ENCODE data around the gene QRICH1. TPM values are rescaled to one million over a fixed set of nuclear protein-coding genes. Genes with fewer than 3 reads are reported as not detected.
"Not testable (repeated sequence)": the region's sequence is repeated elsewhere in the genome, so short reads cannot be mapped to it uniquely, and the experiment has no call there.

The QRICH1 gene
- total RNA-seq, 1 donor from 2014 or later = 52.0 TPM

DNA sequence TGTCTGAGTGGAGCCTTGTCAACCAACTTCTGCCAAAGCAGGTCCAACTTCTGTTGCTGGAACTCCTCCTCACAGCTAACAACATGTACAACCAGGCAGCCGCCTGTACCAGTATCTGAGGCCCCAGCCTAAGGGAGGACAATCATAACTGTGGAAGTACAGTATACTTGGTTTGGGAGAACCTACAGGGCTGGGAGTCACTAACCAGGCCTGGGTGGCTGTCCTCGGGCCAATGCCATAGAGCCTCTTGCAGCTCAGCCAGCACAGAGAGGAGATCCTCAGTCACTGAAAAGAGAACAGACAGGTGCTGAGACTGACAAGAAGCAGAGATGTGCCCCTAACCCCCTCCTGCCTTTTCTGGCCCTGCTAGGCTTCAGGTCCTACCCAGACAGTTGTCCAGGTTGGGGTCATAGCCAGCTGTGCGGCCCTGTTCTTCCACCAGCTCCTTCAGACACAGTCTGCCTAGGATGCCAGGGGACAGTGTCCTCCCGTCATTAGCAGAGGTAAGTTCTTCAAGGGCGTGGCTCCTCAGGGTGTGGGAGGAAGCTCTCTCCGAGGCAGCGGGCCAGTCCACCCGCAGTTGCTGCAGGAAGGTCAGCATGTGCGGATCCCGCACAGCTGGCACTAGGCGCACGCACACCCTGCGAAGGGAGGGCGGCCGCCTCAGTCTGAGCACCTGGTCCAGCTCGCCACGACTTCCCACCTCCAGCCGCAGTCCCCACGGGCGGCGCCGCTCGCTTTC is 76.5 kb downstream of the QRICH1 start:
- DNase-seq (ENCODE audit: low read depth in 2 of 2) = no peak

DNA sequence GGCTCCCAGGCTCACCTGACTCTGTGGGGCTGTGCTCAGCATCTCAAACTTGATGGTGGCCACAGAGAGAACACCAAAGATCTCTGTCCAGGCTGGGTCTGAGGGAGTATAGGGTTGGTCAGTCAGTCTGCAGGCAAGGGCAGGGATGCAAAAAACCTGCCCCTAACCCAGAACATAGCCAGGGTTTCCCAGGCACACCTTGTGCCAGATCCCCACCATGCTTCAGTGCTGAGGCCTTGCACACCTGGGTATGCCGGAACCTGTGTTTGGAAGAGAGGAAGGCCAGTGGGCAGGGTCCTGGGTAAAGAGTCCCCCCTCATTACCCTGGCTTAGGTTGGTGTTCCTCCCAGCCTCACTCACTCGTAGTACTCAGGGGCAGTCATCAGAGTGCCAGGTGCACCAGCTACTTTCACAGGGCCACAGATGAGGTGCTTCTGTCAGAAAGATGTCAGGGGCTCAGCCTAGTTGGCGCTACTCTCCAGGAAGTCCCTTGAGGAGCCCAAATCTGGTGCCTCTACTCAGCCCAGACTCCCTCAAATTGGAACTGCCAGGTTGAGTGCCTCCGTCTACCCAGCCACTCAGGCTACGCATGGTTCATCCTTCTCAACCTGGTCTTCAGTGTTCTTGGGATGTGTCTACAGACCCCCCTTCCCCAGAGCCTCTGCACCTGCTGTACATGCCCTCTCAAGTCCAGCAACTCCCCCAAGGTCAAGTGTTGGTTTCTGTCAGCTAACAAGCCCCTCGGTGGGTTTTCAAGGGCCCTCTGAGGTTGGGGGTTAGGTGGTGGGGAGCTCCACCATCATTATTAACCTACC is 77.2 kb downstream of the QRICH1 start:
- DNase-seq (ENCODE audit: low read depth in 2 of 2) = no peak

GRCh38 chr3:49015765-49016164 is 78.1 kb downstream of the QRICH1 start:
- no peak for DNase-seq (ENCODE audit: low read depth in 2 of 2)

DNA sequence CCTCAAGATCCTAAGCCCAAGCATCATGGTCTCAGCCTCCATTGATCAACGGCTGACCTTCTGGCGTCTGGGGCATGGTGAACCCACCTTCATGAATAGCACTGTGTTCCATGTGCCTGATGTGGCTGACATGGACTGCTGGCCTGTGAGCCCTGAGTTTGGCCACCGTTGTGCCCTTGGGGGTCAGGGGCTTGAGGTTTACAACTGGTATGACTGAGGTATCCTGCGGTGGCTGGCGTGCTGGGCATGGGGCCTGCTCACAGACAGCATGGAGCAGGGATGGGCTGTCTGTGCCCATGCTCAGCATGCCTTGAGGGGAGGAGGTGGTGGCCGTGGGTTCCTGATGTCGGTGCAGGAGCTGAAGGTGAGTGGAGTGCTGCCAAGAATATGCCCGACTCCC is 78.8 kb downstream of the QRICH1 start:
- no peak for DNase-seq (ENCODE audit: low read depth in 2 of 2)

DNA sequence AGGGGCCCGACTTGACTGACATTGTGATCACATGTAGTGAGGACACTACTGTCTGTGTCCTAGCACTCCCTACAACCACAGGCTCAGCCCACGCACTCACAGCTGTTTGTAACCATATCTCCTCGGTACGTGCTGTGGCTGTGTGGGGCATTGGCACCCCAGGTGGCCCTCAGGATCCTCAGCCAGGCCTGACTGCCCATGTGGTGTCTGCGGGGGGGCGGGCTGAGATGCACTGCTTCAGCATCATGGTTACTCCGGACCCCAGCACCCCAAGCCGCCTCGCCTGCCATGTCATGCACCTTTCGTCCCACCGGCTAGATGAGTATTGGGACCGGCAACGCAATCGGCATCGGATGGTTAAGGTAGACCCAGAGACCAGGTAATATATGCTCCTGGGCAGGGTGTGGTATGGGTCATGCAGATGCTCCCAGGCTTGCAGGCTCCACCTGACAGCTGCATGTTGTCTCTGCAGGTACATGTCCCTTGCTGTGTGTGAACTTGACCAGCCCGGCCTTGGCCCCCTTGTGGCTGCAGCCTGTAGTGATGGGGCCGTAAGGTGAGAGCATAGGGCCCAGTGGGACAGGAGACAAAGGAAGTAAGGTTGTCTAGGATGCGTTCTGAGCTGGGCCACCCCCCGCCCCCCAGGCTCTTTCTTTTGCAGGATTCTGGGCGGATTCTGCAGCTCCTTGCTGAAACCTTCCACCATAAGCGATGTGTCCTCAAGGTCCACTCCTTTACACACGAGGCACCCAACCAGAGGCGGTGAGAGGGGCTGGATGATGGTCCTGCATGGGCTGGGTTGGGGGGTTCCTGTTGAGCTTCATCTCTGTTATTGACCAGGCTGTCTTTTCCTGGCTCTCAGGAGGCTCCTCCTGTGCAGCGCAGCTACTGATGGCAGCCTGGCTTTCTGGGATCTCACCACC is 79.9 kb downstream of the QRICH1 start:
- DNase-seq (ENCODE audit: low read depth in 2 of 2) = peak in 1 of 2 donors; percentile 50

DNA sequence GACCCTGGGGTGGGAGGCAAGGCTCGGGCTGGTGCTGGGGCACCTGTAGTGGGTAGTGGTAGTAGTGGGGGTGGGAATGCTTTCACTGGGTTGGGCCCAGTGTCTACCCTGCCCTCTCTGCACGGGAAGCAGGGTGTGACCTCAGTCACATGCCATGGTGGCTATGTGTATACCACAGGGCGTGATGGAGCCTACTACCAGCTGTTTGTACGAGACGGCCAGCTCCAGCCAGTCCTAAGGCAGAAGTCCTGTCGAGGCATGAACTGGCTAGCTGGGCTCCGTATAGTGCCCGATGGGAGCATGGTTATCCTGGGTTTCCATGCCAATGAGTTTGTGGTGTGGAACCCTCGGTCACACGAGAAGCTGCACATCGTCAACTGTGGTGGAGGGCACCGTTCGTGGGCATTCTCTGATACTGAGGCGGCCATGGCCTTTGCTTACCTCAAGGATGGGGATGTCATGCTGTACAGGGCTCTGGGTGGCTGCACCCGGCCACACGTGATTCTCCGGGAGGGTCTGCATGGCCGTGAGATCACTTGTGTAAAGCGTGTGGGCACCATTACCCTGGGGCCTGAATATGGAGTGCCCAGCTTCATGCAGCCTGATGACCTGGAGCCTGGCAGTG is 80.6 kb downstream of the QRICH1 start:
- no peak for DNase-seq (ENCODE audit: low read depth in 2 of 2)

DNA sequence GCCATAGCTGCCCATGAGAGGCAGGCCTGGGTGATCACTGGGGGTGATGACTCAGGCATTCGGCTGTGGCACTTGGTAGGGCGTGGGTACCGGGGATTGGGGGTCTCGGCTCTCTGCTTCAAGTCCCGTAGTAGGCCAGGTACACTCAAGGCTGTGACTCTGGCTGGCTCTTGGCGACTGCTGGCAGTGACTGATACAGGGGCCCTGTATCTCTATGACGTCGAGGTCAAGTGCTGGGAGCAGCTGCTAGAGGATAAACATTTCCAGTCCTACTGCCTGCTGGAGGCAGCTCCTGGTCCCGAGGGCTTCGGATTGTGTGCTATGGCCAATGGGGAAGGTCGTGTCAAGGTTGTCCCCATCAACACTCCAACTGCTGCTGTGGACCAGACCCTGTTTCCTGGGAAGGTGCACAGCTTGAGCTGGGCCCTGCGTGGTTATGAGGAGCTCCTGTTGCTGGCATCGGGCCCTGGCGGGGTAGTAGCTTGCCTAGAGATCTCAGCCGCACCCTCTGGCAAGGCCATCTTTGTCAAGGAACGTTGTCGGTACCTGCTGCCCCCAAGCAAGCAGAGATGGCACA is 81.3 kb downstream of the QRICH1 start:
- no peak for DNase-seq (ENCODE audit: low read depth in 2 of 2)

DNA sequence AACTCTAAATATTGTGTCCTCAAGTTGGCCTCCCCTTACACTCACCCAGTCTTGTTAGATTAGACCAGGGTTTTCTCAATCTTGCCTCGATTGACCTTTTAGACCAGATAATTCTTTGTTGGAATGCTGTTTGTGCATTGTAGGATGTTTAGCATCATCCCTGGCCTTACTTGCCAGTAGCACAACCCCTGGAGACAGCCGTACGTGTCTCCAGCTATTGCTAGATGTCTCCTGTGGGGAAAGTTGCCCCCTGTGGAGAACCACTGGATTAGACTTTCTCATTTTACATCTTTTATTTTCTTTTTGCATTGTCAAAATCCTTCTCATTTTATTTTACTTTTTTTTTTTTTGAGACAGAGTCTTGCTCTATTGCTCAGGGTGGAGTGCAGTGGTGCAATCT is 84.5 kb downstream of the QRICH1 start:
- DNase-seq (ENCODE audit: low read depth in 2 of 2) = no peak

DNA sequence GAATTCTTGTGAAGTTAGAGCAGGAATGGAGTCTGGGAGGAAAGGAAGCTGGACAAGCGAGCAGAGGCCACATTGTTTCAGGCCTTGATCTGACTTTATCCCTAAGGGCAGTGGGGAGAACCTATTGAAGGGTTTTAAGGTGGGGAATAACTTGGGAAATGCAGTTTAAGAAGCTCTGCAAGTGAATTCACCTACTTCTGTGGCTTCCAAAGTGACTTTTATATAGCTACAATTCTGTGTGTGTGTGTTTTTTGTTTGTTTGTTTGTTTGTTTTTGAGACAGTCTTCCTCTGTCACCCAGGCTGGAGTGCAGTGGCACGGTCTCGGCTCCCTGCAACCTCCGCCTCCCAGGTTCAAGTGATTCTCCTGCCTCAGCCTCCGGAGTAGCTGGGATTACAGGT is 85.2 kb downstream of the QRICH1 start:
- DNase-seq (ENCODE audit: low read depth in 2 of 2) = not testable (repeated sequence)

- peak in 1 of 2 donors; percentile 78 for DNase-seq (ENCODE audit: low read depth in 2 of 2)
Observed at GRCh38 chr3:49007771-49008528, 85.9 kb downstream of the QRICH1 start.

GRCh38 chr3:49007068-49007770 is 86.7 kb downstream of the QRICH1 start, which contains the start of gene WDR6:
Gene WDR6, plus strand, starts transcription at chr3:49007391. Its CDS starts 41 bp downstream, at chr3:49007432.
- DNase-seq (ENCODE audit: low read depth in 2 of 2) = peak; percentile 95 to 99

- DNase-seq (ENCODE audit: low read depth in 2 of 2) = peak in 1 of 2 donors; percentile 68
Observed at GRCh38 chr3:49006408-49007067, 87.3 kb downstream of the QRICH1 start.

- no peak for DNase-seq (ENCODE audit: low read depth in 2 of 2)
Observed at GRCh38 chr3:49005998-49006397, 87.9 kb downstream of the QRICH1 start.

DNA sequence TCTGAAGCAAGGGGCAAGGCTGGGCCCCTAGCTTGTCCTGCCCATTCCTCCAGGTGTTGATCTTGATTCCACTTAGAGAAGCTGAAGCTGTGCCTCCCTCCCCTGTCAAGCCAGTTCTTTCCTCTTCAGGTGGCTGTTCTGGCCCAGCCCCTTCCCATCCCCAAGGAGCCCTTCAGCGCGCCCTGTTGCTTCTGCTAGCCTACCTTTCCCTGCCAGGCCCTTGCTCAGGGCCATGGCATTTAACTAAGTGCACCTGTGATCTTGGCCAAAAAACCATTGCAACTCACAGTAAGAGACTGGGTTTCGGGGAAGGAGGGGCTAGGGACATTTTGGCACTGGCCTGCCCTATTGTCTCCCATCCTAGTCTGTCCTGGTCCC is 88.6 kb downstream of the QRICH1 start:
- DNase-seq (ENCODE audit: low read depth in 2 of 2) = no peak

GRCh38 chr3:49004352-49005302 is 89.2 kb downstream of the QRICH1 start:
- no peak for DNase-seq (ENCODE audit: low read depth in 2 of 2)

GRCh38 chr3:49001155-49001554 is 92.7 kb downstream of the QRICH1 start:
- DNase-seq (ENCODE audit: low read depth in 2 of 2) = no peak

DNA sequence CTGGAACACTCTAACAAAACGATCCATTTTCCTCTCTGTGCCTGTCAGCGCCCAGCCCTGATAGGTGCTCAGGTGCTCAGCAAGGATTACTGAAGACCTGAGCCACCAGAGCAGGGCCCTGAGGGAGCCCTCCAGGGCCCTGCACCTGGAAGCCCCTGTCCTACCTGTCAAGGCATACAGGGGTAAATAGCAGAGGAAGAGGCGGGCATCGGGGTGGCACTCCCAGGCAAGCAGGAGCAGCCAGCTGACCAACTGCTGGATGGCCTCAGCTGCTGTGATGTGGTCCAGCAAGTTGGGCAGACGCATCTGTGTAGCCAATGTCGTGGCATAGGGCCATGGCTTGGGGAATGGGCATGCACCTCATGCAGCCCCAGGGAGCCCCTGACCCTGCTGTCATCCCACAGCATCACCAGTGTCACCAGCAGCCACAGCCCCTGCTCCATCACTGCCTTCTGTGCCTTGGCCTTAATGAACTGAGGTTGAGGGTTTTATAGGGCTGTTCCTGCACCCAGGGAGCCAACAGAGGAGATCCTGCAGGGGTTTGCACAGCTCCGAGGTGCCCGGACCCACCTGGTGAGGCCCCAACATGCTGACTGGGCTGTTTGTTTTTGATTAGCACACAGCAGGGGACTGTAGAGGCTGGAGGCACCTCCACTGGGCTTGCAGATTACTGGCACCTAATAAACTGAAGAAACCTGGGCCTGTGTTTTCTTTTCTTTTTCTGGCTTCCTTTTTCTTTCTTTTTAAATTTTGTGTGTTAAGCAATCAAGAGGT is 94.6 kb downstream of the QRICH1 start:
- no peak for DNase-seq (ENCODE audit: low read depth in 2 of 2)

All from dermis microvascular lymphatic vessel endothelial cell (primary cell).